GM18907 (cell line): ENCODE measurements around the gene NOS1AP.
"Not testable (repeated sequence)": the region's sequence is repeated elsewhere in the genome, so short reads cannot be mapped to it uniquely, and the experiment has no call there.

Experiments
- ATAC-seq: cut with Tn5 transposase; IDR thresholded peaks from one replicate; pipeline ENCODE4 v1.9.1; 2021; ENCODE audit warnings: mild to moderate bottlenecking, moderate library complexity; ENCODE audit not compliant: unreplicated experiment

NOS1AP gene

DNA sequence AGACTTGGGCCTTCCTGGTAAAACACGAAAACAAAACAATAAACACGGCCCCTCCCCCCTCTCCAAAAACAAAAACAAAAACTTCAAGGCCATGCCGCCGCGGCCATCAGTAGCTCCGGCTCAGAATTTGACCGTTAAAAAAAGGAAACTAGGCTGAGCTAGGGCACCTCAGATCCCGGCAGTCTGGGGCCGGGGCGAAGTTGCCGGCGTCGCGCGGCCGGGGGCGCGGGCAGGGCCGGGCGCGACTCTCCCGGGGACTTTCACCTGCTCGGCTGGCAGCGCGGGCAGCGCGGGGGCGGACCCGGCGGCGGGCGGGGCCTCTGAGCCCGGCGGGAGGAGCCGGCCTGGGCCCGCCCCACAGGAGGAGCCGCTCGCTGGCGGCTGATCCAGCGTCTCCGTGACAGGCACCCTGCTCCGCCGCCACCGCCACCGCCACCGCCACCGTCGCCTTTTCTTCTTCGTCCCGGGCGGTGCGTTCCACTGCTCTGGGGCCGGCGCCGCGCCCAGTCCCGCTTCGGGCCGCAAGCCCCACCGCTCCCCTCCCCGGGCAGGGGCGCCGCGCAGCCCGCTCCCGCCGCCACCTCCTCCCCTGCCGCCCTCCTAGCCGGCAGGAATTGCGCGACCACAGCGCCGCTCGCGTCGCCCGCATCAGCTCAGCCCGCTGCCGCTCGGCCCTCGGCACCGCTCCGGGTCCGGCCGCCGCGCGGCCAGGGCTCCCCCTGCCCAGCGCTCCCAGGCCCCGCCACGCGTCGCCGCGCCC, at the start of gene NOS1AP:
NOS1AP (plus strand) TSS at position 358 of the 760 bp plus-strand sequence. CDS start 487 bp downstream, outside the sequence.
- ATAC-seq: peak; percentile 98

DNA sequence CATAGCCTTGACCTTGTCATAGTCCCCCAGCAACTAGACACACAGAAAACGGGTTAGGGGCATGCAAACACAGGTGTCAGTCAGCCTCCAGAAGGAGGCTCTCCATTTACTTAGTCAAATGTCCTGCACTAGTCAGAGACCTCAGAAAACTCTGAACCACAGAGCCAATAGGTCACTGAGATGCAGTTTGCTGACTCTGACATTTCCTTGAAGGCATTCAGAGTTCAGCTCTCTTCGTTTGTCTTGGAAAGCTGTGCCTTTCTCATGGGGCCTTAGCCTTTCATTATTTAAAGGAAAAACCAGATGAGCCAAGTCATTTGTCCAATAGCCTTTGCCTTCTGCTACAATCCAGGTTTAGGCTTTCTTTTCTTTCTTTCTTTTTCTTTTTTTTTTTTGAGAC, 49.3 kb upstream of the NOS1AP start:
- ATAC-seq: no peak

DNA sequence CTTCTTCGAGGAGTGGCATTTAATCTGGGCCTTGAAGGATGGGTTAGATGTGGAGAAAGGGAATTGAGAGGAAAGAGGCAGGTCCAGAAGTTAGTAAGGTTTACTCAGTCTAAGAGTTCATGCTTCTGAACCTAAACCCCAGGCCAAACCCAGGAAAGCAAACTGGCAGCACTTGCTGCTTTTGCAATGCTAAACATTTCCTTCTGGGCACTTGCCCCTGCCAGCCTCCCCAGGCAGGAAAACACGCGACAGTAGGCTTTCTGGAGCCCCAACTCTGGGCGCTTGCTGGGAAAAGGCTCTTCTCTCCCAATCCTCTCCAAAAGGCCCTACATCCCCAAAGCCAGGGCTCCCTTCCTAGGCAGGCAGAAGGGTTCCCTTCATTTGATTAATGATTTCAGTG, 48.4 kb upstream of the NOS1AP start:
- no peak for ATAC-seq

DNA sequence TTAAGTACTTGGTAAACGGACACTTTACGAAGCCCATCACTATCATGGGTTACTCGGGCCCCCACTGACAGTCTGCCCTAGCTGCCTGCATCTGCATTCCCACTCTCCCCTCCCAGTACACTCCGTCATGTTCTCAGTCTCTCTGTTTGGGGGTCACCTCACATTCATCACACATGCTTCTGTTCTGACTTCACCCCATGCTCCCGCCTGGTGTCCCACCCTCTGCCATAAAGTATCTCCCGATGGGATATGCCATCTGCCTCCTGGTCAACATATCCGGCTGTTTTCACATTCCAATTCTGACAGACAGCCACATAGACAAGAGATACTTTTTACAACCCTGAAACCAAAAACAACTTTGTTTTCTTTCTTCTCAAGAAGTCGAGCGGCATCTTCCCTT, 46.9 kb upstream of the NOS1AP start:
- ATAC-seq: no peak

DNA sequence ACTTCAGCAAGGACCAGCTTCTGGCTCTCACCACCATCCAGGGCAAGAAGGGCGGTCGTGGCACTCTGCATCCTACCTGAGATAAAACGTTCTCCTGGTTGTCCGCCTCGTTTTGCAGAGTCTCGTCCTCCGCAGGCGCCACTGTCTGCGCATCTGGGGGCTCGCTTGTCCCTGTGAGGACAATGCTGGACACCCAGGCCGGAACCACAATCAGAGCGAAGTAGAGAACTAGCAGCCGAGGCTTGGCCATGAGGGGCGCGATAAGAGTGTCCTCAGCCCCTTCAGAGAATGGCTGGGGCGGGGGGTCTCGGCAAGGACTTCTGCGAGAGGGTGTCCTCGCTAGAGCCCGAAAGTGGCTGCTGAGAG, 46.3 kb upstream of the NOS1AP start:
- ATAC-seq: no peak

DNA sequence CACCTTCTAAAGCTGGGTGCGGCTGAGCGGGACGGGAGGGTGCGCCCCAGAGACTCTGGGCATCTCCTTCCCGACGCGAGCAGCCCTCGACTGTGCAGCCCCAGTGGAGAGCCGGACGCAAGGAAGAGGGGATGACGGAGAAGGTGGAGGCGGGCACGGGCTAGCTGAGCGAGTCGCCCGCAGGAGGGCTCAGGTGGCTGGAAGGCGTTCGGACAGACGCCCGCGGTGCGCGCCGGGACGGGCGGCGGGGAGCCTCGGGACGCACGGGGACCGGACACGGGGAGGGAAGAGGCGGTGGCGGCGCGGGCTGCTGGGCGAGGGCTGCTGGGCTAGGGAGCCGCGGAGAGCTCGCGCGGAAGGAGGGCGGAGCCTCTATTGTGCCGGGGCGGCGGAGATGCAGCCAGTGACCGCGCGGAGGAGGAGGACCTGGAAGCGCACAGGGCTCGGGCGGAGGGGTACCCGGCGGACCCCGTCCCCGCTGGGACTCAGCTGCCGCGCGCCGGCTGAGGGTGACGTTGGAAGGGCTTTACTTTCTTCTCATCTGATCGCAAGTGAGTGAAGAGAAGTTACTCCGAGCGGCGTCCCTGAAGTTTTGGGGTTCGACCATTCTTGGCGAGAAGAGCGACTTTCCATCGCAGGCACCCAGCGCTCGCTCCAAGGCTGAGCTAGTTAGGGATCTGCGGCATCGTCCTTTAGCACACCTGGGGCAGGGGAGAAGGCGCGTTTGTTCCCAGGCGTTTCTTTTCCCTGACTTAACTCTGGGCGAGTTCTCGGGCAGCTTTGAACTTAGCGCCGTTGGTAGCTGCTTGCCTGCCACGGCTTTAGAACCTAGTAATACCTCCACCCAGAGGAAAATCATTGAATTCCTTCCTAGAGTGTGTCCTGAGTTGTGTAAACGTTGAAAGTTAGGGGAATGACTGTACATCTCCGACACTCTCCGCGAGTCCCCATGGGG, 45.7 kb upstream of the NOS1AP start, which contains the start of gene OLFML2B:
OLFML2B (minus strand) TSS at position 323 of the 955 bp plus-strand sequence. CDS start 439 bp downstream, outside the sequence.
- peak; percentile 56 for ATAC-seq

DNA sequence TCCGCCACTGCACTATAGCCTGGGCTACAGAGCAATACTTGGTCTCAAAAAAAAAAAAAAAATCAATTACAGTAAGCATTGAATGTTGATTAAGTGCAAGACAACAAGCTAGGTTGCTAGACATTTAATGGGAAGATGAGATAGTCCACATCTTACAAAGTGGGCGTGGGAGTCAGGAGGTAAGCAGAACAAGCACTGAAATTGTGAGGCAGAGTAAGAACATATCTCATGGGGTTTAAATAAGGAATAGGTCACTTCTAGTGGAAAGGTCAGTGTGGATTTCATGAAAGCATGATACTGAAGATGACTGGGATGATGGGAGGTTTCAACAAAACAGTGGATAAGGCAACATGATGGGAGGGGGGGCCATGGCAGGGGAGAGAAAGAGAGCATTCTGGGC, 44.0 kb upstream of the NOS1AP start:
- no peak for ATAC-seq

DNA sequence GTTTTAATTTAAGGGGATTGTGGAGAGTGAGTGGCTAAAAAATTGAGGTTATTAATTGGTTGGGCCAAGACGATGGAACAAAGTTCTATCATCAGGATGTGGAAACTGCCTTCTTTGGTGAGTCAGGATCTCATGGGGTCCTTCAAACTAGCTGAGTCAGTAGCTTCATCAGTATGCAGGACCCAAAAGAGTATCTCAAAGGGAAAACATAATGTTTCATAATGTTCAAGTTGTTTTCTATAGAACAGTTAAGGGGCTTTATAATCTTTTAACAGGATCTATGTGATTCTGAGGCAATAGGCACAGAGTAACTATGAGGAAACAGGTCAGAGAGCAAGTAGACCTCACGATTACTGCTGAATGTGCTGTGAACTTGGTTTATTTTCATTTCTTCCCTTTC, 42.6 kb upstream of the NOS1AP start:
- ATAC-seq: no peak

DNA sequence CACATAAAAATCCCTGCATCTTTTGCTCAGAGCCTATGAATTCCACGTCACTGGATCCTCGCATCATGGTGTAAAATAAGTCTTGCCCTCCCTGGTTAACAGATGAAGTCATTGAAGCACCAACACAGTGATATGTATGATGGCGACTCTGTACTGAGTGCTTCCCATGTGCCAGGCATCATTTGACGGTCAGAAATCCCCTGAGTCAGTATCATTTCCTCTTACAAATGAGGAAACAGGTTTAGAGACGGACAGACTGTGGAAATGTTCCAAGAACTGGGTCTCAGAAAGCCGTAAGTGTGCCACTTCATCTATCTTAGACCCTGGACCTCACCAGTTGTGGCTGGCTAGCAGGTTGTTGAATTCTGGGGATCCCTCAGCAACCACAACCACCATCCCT, 40.8 kb upstream of the NOS1AP start:
- ATAC-seq: peak; percentile 78

DNA sequence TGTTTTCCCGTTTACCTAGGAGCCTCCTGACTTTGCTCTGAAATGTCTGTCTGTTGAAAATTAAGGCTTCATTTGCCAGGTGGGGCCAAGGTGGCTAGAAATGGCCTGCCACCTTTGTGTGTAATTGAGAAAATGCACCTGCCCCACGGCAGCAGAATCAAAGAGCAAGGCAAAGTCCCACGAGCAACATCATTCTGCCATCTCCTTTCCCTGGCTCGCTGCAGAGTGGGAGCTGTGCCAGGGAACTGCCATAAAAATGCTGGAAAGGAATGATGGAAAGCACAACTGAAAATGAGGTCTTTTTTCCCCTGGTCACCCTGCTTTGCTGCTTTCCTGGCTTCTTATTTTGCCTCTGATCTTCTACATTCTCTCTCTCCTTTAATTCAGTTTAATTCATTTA, 40.3 kb upstream of the NOS1AP start:
- ATAC-seq: no peak

DNA sequence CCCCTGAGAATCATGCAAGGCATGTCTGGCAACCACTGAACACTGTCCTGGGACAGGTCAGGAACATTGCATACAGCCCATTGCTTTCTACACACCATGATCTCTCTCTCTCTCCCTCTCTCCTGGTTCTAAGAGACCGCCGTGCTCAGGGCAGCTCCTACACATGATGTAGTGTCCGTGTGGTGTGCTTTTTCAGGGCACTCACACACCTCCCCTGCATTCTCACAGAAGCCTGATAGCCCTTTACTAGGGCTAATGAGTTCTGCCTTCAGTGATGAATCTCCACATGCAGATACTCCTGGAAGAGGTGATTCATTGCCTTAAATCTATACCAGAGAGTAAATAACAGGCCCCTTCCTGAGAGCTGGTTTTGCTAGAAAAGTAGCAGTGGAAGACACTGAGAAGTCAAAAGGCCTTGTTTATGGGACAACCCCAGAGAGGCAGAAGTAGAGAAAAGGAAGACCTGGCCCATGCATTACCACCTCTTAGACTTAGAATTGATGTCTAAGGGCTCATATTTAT, 38.7 kb upstream of the NOS1AP start:
- no peak for ATAC-seq

DNA sequence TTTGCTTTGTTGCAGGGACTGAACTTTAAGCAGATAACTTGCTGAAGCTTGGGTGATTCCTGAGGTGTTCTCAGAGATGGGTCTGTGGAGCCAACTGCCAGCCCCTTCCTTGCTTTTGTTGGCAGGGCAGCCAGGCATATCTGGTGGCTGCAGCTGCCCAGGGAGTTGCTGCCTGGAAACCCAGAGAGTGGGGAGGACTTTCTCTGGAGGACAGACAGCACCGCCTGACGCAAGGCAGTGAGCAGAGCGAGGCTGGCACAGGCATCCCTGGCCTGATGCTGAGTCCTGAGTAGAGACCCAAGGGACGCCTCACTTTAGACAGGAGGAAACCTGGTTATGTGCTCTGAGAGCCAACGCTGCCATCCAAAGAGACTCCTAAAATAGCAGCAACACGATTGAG, 36.1 kb upstream of the NOS1AP start:
- ATAC-seq: no peak

DNA sequence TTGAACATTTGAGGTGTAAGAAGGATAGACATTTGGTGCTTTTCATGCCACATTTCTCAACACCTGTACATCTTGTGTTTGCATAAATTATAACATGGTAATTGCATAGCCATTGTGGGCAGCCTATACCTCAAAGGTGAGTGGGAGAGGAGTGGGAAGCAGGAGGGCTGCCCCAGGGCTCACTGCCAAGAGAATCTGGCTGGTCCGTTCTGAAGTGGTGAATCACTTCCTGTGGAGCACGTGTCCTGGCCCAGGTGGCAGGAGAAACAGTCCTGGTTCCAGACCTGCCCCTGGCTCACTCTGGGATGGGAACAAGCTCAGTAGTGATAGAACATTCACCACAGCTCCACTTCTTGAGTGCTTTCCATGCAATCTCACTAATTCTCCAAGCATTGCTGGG, 34.2 kb upstream of the NOS1AP start:
- ATAC-seq: no peak

DNA sequence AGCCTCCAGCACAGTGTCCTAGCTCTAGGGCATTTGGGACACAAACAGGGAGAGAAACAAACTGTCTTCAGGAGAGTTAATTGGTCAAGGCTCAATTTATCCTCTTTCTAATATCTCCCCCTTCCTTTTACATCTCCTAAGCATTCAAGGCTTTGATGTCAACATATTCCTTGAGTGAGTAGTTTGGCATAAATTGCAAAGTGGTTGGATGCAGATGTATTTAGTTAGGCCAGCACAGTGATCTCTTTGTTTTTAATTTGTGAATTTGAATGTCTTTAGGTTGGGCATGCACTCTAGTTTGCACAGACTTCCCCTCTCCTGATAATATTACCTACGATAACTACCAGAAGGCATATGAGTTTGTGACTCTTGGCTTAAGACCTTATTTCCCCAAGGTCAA, 33.3 kb upstream of the NOS1AP start:
- ATAC-seq: no peak

DNA sequence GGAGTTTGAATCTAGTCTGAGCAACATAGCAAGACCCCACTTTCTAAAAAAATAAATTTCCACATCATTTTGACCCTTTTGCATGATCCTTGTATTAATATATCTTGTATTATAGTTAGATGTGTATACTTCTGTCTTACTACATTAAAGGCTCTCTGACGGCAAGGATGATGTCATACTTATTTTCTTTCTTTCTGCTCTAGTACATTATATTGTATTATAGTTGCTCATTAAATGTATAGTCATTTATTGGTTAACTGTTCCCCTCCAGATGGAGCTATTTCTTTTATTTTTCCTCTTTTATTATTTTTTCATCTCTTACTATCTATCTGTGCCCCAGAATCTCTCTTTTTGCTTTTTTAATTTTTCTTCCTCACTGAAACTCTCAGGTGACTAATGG, 30.9 kb upstream of the NOS1AP start:
- ATAC-seq: no peak

DNA sequence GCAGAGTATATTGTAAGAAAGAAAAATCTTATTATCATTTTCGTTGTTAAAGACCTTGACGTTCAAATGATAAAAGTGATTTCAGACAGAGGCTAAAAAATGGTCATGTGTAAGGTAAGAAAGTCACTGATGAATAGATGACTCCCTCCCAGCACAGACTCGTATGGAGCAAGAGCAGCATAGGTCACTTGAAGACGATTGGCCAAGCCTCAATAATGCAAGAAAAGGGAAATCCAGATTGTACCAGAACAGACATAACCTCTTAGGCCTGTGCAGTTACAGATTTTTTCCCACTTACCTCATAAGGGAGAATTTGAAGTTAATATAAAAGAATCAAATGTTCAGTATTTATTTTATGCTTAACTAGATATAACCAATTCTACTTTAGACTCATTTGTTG, 29.5 kb upstream of the NOS1AP start:
- no peak for ATAC-seq

DNA sequence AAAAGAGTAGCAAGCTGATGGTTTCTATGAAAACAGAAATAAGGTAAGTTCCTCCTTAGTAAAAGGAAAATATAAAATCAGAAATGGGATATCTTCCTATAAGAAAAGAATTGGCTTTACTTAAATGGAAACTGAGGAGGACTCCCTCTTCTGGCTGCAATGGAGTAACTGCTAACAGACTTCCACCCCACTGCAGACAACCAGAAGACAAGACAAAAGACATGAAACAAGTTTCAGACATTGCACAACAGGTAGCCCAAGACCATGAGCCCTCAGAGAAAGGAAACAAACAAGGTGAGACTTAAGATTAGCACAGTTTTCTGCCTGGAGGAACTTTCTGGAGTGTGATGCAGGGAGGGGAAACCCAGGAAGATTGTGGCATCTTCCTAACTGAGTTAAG, 28.8 kb upstream of the NOS1AP start:
- no peak for ATAC-seq

DNA sequence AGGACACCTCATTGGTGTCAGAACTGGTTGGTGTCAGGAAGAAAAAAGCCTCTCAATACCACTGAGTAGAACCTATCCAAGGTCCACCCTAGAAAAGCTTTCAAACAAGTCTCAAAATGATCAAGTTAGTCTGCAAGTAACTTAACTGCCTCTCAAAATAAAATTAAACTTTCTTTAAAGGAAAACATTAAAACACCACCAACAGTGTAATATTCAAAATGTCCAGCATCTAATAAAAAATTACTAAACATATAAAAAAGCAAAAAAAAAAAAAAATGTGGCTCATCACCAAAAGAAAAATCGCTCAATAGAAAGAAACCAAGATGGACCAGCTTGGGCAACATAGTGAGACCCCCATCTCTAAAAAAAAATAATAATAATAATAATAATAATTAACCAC, 27.1 kb upstream of the NOS1AP start:
- ATAC-seq: no peak

DNA sequence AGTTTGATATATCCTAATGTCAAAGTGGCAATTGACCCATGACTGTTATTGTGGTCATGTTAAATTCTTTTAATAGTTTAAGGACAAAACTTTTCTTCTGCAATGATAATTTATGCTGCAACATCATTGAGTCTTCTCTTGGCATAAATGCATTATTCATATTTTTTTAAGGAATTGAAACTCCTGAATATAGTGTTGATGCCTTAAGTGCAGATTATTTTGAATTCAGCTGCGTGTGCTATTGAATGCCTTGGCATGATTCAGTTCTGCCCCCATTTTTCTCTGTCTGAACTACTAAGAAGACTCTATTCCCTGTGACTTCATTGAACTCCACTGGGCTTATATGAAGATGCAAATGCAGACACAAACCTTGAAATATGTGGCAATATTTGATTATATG, 22.6 kb upstream of the NOS1AP start:
- ATAC-seq: no peak

DNA sequence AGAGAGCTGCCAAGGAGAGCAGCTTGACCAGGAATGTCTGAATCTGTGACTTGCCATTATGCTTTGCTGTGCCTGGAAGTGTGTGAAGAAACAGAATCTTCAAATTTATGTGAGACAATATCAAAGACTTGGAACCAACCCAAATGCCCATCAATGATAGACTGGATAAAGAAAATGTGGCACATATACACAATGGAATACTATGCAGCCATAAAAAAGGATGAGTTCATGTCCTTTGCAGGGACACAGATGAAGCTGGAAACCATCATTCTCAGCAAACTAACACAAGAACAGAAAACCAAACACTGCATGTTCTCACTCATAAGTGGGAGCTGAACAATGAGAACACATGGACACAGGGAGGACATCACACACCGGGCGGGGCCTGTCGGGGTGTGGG, 15.5 kb upstream of the NOS1AP start:
- not testable (repeated sequence) for ATAC-seq

DNA sequence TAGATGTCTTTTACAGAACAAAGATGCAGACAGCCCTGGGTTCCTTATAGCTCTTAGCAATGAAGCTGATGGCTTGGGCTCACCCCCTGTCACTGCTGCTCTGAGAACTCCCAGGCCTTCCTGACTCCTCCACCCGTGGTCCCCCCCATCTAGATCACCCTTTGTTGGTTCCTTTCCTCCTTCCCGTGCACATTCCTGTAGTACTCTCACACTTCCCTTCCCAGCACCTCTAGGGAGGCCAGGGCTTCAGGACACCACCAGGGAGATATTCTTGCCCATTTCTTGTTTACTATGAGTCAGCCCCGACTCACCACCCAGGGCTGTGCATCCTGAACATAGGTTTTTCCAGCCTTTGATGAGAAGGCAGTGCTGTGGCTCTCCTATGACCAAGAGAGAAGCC, 14.4 kb upstream of the NOS1AP start:
- ATAC-seq: no peak

DNA sequence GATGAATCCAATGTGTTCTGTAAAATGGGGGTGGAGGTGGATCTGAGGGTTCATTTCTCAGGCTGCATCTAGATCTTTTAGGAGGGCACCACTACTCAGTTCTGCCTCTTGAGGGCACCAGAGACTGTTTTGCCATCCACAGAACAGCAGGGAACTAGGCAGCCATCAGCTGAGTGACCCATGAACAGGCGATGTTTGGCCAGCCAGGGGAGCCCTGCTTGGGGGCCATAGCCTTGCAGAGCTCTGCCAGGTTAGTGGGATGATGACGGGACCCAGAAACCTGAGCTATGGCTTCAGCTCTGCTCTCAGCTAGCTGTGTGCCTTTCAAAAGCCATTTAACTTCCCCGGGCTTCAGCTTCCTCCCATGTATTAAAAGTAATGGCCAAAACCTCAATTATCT, 13.4 kb upstream of the NOS1AP start:
- ATAC-seq: peak; percentile 69
